K562 (cell line): Measurements from ENCODE around the gene AFG1L. TPM values are rescaled to one million over a fixed set of nuclear protein-coding genes. Genes with fewer than 3 reads are reported as not detected.

Experiments
- CHAMP1 ChIP-seq: fragments of 450-650 bp; IDR thresholded peaks from 2 replicates; pipeline ENCODE4 v1.6.1; 2016; ENCODE audit warnings: mild to moderate bottlenecking
- CHD4 ChIP-seq: fragments of 200-600 bp; sonication (generic); IDR thresholded peaks from 3 replicates; pipeline ENCODE4 v1.6.1; 2012; ENCODE audit warnings: low read depth, mild to moderate bottlenecking, mixed read lengths, low read length, inconsistent platforms; ENCODE audit not compliant: insufficient read depth, insufficient replicate concordance, poor library complexity, severe bottlenecking
- CTBP1 ChIP-seq: fragments of 450-650 bp; IDR thresholded peaks from 2 replicates; pipeline ENCODE4 v1.6.1; 2016; ENCODE audit warnings: borderline replicate concordance
- E4F1 ChIP-seq: fragments of 250-450 bp; sonication (Bioruptor Pico); IDR thresholded peaks from 2 replicates; pipeline ENCODE4 v1.5.0; 2021; ENCODE audit warnings: mild to moderate bottlenecking, borderline replicate concordance
- ELF4 ChIP-seq: fragments of 450-650 bp; formaldehyde crosslinking; IDR thresholded peaks from 2 replicates; pipeline ENCODE4 v1.4.0; 2022; ENCODE audit warnings: missing genetic modification characterization
- EWSR1 ChIP-seq: fragments of 450-650 bp; IDR thresholded peaks from 2 replicates; pipeline ENCODE4 v1.6.1; 2018; ENCODE audit warnings: borderline replicate concordance, mild to moderate bottlenecking, low read depth, moderate library complexity; ENCODE audit not compliant: partially characterized antibody
- HNRNPK ChIP-seq: fragments of 200-400 bp; formaldehyde crosslinking; IDR thresholded peaks from one replicate; pipeline ENCODE4 v1.6.1; 2018; ENCODE audit warnings: mild to moderate bottlenecking, low read depth, low read length; ENCODE audit not compliant: poor library complexity, severe bottlenecking
- MXD1 ChIP-seq: fragments of 250-450 bp; sonication (Bioruptor Pico); IDR thresholded peaks from 2 replicates; pipeline ENCODE4 v1.8.0; 2021; ENCODE audit warnings: borderline replicate concordance, mild to moderate bottlenecking, moderate library complexity; ENCODE audit not compliant: poor library complexity, severe bottlenecking
- RBM14 ChIP-seq: fragments of 200-400 bp; formaldehyde crosslinking; IDR thresholded peaks from 2 replicates; pipeline ENCODE4 v1.6.1; 2018; ENCODE audit warnings: low read depth, mild to moderate bottlenecking, low read length, moderate library complexity, borderline replicate concordance; ENCODE audit not compliant: insufficient read depth
- SRSF1 ChIP-seq: fragments of 200-400 bp; formaldehyde crosslinking; IDR thresholded peaks from 2 replicates; pipeline ENCODE4 v1.6.1; 2017; ENCODE audit warnings: mild to moderate bottlenecking, low read depth, low read length, moderate library complexity
- USF1 ChIP-seq: sonication (generic); formaldehyde crosslinking; IDR thresholded peaks from 2 replicates; pipeline ENCODE4 v1.9.0; 2022; ENCODE audit warnings: mild to moderate bottlenecking, missing genetic modification reagents
- YY1 ChIP-seq, 3 experiments: IDR thresholded peaks; 2 replicates each; pipeline ENCODE4 v1.6.1; 2011; ENCODE audit warnings: low read length in 2 of 3, mild to moderate bottlenecking in 2 of 3, moderate library complexity in 2 of 3, borderline replicate concordance in 1 of 3, control low read depth in 1 of 3, low read depth in 1 of 3; ENCODE audit not compliant: insufficient read depth in 3 of 3, insufficient replicate concordance in 2 of 3, control insufficient read depth in 1 of 3, insufficient read length in 1 of 3; ENCODE audit errors: extremely low read depth in 1 of 3
- ZNF175 ChIP-seq: fragments of 200-800 bp; sonication (Bioruptor generic); IDR thresholded peaks from 2 replicates; pipeline ENCODE4 v1.6.1; 2016; ENCODE audit warnings: low read depth, mild to moderate bottlenecking, missing genetic modification characterization, missing compliant biosample characterization
- ZNF436 ChIP-seq: fragments of 250-450, 450-650 bp; sonication (Bioruptor Pico); formaldehyde crosslinking; IDR thresholded peaks from 2 replicates; pipeline ENCODE4 v1.7.0; 2020; ENCODE audit warnings: mild to moderate bottlenecking
- ZNF561 ChIP-seq: fragments of 450-650 bp; formaldehyde crosslinking; conservative IDR thresholded peaks from 2 replicates; pipeline ENCODE4 v1.4.0; 2020; ENCODE audit warnings: mild to moderate bottlenecking, moderate library complexity
- ZNF77 ChIP-seq: fragments of 250-450 bp; sonication (Bioruptor Pico); IDR thresholded peaks from 2 replicates; pipeline ENCODE4 v1.5.0; 2020
- ZNF830 ChIP-seq: fragments of 250-450 bp; sonication (Bioruptor Pico); IDR thresholded peaks from 2 replicates; pipeline ENCODE4 v1.5.0; 2021; ENCODE audit warnings: mild to moderate bottlenecking
- polyA plus RNA-seq, 8 experiments: library from polyadenylated mRNA; depleted of rRNA in 4 of 8; stranded (reverse) in 5 of 8; unstranded in 3 of 8; fragments of >200 nt; fragmentation: Nextera tagmentation in 2 of 8; fragmentation: Illumina TruSeq in 1 of 8; extraction: Ambion mirVana in 2 of 8; extraction: Trizol in 1 of 8; gene quantifications; 2 replicates each; pipeline versions ENCODE4 v1.2.1 to v1.2.3, GENCODE V29; 2011 to 2014; ENCODE audit warnings: inconsistent platforms in 1 of 8, missing spikeins in 1 of 8
- total RNA-seq, 7 experiments: library from RNA; depleted of rRNA in 6 of 7; stranded (reverse); fragments of >200 nt in 6 of 7; fragmentation: Illumina TruSeq in 2 of 7; extraction: Trizol in 2 of 7; gene quantifications; 2 replicates each; pipeline versions ENCODE4 v1.2.1 to v1.2.3, GENCODE V29; 2011 to 2021; ENCODE audit warnings: low replicate concordance in 1 of 7
- TF ChIP-seq, protein P1 (sequence below), 2 experiments: fragments of 450-650 bp; IDR thresholded peaks; 2 replicates each; pipeline ENCODE4 v1.6.1; 2016

The AFG1L gene
- total and polyA plus RNA-seq, 9 of the 15 experiments (the other 6 are each of a cell fraction or from before 2014, with no cell fraction given), result 2.2 to 15.5 (median 5.8) TPM

GRCh38 chr6:108361312-108361932, 66.6 kb downstream of the AFG1L start (continued):
- TF ChIP-seq, protein P1, sequence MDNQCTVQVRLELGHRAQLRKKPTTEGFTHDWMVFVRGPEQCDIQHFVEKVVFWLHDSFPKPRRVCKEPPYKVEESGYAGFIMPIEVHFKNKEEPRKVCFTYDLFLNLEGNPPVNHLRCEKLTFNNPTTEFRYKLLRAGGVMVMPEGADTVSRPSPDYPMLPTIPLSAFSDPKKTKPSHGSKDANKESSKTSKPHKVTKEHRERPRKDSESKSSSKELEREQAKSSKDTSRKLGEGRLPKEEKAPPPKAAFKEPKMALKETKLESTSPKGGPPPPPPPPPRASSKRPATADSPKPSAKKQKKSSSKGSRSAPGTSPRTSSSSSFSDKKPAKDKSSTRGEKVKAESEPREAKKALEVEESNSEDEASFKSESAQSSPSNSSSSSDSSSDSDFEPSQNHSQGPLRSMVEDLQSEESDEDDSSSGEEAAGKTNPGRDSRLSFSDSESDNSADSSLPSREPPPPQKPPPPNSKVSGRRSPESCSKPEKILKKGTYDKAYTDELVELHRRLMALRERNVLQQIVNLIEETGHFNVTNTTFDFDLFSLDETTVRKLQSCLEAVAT (IDR thresholded peaks at IDR 0.05), result peak in 1 of 2 experiments; percentile 94; a peak in 2 of 4 replicates
- TF ChIP-seq SRSF1 (no peak), E4F1 (CRISPR knock-in tag) (no peak), ZNF77 (CRISPR knock-in tag) (no peak), EWSR1 (no peak), CTBP1 (peak; percentile 58; the same call in 1 of the 2 replicates), USF1 (CRISPR knock-in tag) (no peak), ZNF175 (CRISPR knock-in tag) (peak; percentile 81), HNRNPK (no peak), ZNF436 (CRISPR knock-in tag) (no peak), MXD1 (no peak), YY1 (IDR thresholded peaks at IDR 0.05; ENCODE audit: borderline replicate concordance in 1 of 3, control insufficient read depth in 1 of 3, extremely low read depth in 1 of 3, insufficient read depth in 3 of 3, insufficient read length in 1 of 3, insufficient replicate concordance in 2 of 3, low read depth in 1 of 3, low read length in 2 of 3) (peak in 1 of 3 experiments; percentile 64), ZNF830 (CRISPR knock-in tag) (no peak), ELF4 (peak; percentile 66; the same call in 1 of the 2 replicates), ZNF561 (CRISPR knock-in tag) (no peak), RBM14 (no peak), CHD4 (no peak), CHAMP1 (peak; percentile 73)
